Activated T-cell treated with anti-CD3 and anti-CD28 coated beads, Interleukin-2, amount 50 U/mL, for 72 hours (primary cell): ENCODE results near the gene ATXN1. TPM values are rescaled to one million over a fixed set of nuclear protein-coding genes. Genes with fewer than 3 reads are reported as not detected.

Source experiments
- ATAC-seq, 2 donors: fragments of 150-1000 bp; cut with Tn5 transposase; replicated peaks in 1 of 2; 2 replicates each; pipeline ENCODE4 v1.10.0; 2021; ENCODE audit warnings: moderate library complexity in 2 of 2, mild to moderate bottlenecking in 1 of 2
- DNase-seq, 2 donors: peaks; one replicate each; pipeline ENCODE4 v3.0.0; 2021 to 2022; ENCODE audit warnings: mixed read lengths in 1 of 2
- H3K27ac Mint-ChIP-seq: one replicate; pipeline ENCODE4 v1.8.0; 2022; ENCODE audit warnings: mild to moderate bottlenecking, moderate library complexity, mixed read lengths
- H3K27me3 Mint-ChIP-seq: one replicate; pipeline ENCODE4 v1.8.0; 2022; ENCODE audit warnings: low read depth, mixed read lengths
- H3K36me3 Mint-ChIP-seq, 2 donors: one replicate each; pipeline ENCODE4 v1.8.0; 2022; ENCODE audit warnings: mixed read lengths in 2 of 2, mild to moderate bottlenecking in 1 of 2; ENCODE audit not compliant: insufficient read depth in 2 of 2
- H3K4me1 Mint-ChIP-seq: one replicate; pipeline ENCODE4 v1.8.0; 2022; ENCODE audit warnings: low read depth, mixed read lengths
- H3K4me3 Mint-ChIP-seq, 2 donors: one replicate each; pipeline ENCODE4 v1.8.0; 2022; ENCODE audit warnings: mild to moderate bottlenecking in 2 of 2, mixed read lengths in 2 of 2, moderate library complexity in 2 of 2
- H3K9me3 Mint-ChIP-seq, 2 donors: one replicate each; pipeline ENCODE4 v1.8.0; 2022; ENCODE audit warnings: mixed read lengths in 2 of 2
- total RNA-seq, 2 donors: library from RNA; stranded (reverse); gene quantifications; one replicate each; pipeline ENCODE4 v1.2.3, GENCODE V29; 2022

ATXN1 gene
- total RNA-seq, 2 donors from 2014 or later: 46.5 to 65.1 TPM

DNA sequence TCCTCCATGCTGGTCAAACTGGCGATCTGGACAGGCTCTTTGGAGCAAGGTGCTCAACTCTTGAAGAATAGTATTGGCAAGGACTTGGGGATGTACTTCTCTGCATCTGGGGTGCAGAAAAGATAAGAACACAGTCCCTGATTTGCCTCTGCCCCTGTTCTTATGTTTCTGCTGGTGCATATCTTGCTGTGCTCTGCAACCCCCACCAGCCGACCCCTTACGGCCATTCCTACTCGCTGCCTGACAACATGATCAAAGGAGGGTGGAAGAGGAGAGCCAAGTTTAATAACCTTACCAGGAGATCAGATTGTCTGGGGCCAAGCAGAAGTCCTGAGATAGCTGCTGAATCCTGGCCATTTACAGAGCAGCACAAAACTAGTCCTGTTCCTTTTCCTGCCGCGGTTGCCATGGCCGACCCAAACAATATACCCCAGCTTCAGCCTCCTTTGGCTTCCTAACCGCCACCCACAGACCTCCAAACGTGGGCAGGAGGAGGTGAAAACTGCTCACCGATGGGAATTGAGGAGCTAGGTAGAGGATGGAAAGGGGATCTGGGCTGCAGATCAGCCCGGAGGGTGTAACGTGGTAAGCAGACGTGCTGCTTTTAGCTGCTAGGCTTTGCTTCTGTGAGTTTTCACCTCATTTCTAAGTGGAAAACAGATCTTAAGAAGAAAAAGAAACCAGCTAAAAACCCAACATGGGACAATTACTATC is 60.9 kb downstream of the ATXN1 start:
- ATAC-seq: peak; percentile 9 to 13
- peak overlapping the region; percentile 84 to 96 for H3K4me3 Mint-ChIP-seq
- H3K9me3 Mint-ChIP-seq: no peaks in the 10 kb centered on the region

DNA sequence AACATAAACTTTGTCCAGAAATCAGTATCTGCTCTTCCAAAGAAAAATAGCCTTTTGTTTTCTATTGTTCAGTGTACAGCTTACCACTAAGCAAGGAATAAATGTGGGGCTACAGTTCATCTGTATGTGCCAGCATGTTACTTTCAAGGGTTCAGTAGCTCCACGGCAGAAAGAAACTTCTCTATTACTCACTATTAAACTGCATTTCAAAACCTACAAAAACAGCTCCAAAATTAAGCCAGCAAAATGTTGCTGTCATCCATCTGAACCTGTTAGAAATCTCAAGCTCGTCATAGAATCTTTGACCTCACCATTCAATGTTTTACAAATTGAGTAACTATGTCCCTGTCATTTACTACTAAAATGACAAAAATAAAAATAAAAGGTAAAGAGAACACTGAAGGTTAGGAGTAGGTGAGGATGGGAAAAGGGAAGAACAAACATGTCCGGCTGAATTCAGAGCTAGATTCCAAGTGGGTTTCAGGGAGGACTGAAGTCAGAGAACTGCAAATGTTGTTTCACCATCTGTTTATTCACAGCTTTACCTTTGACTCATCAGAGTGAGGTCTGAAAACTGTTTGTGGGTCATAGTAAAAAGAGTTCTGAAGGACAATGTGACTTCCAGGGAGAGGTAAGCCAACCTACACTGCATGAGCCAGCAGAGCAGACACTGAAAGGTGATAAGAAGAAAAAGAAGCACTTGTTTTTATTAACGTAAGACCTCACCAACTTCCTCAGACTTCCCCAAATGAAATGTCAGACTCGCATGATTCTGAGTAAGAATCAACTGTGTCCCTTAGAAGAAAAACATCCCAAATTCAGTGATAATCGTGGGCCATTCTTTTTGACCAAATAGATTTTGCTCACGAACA is 62.0 kb downstream of the ATXN1 start:
- DNase-seq: peak in 1 of 2 donors; percentile 47
- Mint-ChIP-seq H3K4me1 (peaks cover 82% of the 10 kb centered on the region), H3K27me3 (no peaks in the 10 kb centered on the region), H3K9me3 (peaks cover 0 to 1% of the 10 kb centered on the region in 2 donors), H3K27ac (peak overlapping the region; percentile 97), H3K4me3 (peak overlapping the region; percentile 84 to 96), H3K36me3 (peaks cover 9 to 17% of the 10 kb centered on the region in 2 donors)
- peak; percentile 70 to 75 for ATAC-seq

More for the DNA sequence above, 60.9 kb downstream of the ATXN1 start:
- peaks cover 82% of the 10 kb centered on the region for H3K4me1 Mint-ChIP-seq
- H3K36me3 Mint-ChIP-seq: peaks cover 5 to 11% of the 10 kb centered on the region in 2 donors
- peak overlapping the region; percentile 97 for H3K27ac Mint-ChIP-seq
- DNase-seq: peak; percentile 47 to 56
- H3K27me3 Mint-ChIP-seq: no peaks in the 10 kb centered on the region

DNA sequence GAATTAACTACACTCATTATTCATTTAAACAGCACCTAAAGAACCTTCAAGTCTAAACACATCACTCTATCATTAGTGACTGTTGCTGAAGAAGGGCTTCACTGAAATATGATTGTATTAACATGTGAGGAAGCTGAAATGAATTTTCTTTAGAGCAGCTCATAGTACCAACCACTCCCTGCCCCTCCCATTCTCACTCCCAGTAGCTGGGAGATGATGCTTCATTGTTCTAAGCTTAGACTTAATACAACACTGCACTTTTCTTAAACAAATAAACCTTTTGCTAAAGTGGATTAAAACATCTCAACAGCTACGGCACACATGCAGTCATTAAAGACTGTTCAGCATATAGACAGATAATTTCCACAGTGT is 63.1 kb downstream of the ATXN1 start:
- no peak for ATAC-seq
- Mint-ChIP-seq H3K27ac (peak overlapping the region; percentile 97), H3K27me3 (no peaks in the 10 kb centered on the region), H3K4me3 (peak overlapping the region; percentile 84 to 96), H3K4me1 (peaks cover 84% of the 10 kb centered on the region), H3K9me3 (peaks cover 0 to 1% of the 10 kb centered on the region in 2 donors), H3K36me3 (peaks cover 9 to 17% of the 10 kb centered on the region in 2 donors)
- no peak for DNase-seq

GRCh38 chr6:16697437-16698161 is 63.7 kb downstream of the ATXN1 start:
- H3K4me1 Mint-ChIP-seq: peaks cover 90% of the 10 kb centered on the region
- no peak for DNase-seq
- H3K36me3 Mint-ChIP-seq: peaks cover 9 to 16% of the 10 kb centered on the region in 2 donors
- peaks cover 0 to 1% of the 10 kb centered on the region in 2 donors for H3K9me3 Mint-ChIP-seq
- no peak for ATAC-seq
- H3K4me3 Mint-ChIP-seq: peak overlapping the region; percentile 84 to 96
- no peaks in the 10 kb centered on the region for H3K27me3 Mint-ChIP-seq
- peak overlapping the region; percentile 97 for H3K27ac Mint-ChIP-seq

DNA sequence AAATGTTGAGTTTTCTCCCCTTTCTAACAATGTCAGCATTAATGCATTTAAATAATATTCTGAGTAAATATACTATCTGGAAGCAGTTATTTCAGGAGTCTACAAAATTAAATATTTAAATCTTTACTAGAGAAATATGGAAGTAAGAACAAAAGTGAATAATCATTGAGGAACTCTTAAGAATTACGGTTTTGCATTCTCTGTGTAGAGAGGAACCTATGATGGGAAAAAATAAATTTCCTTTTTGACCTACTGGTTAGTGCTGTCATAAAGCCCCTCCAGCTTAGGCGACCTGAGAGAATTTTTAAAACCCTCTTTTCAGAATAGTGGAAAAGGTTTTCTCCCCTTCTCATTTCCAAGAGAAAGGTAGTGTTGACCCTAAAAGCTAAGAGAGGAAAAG is 64.8 kb downstream of the ATXN1 start:
- Mint-ChIP-seq H3K36me3 (peaks cover 8 to 11% of the 10 kb centered on the region in 2 donors), H3K4me3 (peak overlapping the region in 1 of 2 donors; percentile 96), H3K27ac (peak overlapping the region; percentile 97), H3K4me1 (peaks cover 98% of the 10 kb centered on the region), H3K9me3 (peaks cover 0 to 1% of the 10 kb centered on the region in 2 donors), H3K27me3 (no peaks in the 10 kb centered on the region)
- ATAC-seq (no peak), DNase-seq (no peak)

GRCh38 chr6:16694781-16695578 is 66.3 kb downstream of the ATXN1 start:
- peaks cover 0 to 1% of the 10 kb centered on the region in 2 donors for H3K9me3 Mint-ChIP-seq
- H3K36me3 Mint-ChIP-seq: peaks cover 7 to 10% of the 10 kb centered on the region in 2 donors
- H3K4me3 Mint-ChIP-seq: peak overlapping the region; percentile 52 to 74
- H3K4me1 Mint-ChIP-seq: peaks cover 98% of the 10 kb centered on the region
- no peaks in the 10 kb centered on the region for H3K27me3 Mint-ChIP-seq
- ATAC-seq (peak; percentile 67), DNase-seq (peak; percentile 61 to 66)
- H3K27ac Mint-ChIP-seq: peak overlapping the region; percentile 77

DNA sequence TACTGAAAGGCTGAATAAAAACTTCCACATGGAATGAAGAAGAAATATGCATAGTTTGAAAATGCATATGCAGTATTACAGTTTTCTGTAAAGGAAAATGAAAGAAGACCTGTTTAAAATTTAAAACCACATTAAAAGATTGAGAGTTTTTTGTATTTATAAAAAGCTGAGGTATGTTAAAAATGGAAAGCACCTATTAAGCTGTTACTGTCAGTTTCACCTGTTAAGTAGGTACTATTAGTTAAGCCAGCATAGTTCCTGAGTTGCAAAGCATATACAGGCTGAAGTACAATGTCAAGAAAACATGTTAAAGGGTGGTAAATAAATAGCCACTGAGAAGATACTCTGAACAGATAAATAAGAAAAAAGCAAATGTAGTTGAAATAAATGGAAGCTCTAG is 69.9 kb downstream of the ATXN1 start:
- Mint-ChIP-seq H3K27me3 (no peaks in the 10 kb centered on the region), H3K9me3 (peaks cover 0 to 1% of the 10 kb centered on the region in 2 donors), H3K4me3 (peak overlapping the region; percentile 49 to 78), H3K27ac (peak overlapping the region; percentile 97), H3K4me1 (peaks cover 100% of the 10 kb centered on the region), H3K36me3 (peaks cover 4 to 6% of the 10 kb centered on the region in 2 donors)
- ATAC-seq (no peak), DNase-seq (no peak)

- Mint-ChIP-seq H3K4me1 (peaks cover 100% of the 10 kb centered on the region), H3K4me3 (peak overlapping the region; percentile 49 to 78), H3K36me3 (peaks cover 4 to 6% of the 10 kb centered on the region in 2 donors), H3K27ac (peak overlapping the region; percentile 97), H3K9me3 (peaks cover 0 to 1% of the 10 kb centered on the region in 2 donors), H3K27me3 (no peaks in the 10 kb centered on the region)
- ATAC-seq (peak; percentile 79 to 82), DNase-seq (peak; percentile 68 to 71)
These were observed 70.6 kb downstream of the ATXN1 start for GRCh38 chr6:16690608-16691142.

DNA sequence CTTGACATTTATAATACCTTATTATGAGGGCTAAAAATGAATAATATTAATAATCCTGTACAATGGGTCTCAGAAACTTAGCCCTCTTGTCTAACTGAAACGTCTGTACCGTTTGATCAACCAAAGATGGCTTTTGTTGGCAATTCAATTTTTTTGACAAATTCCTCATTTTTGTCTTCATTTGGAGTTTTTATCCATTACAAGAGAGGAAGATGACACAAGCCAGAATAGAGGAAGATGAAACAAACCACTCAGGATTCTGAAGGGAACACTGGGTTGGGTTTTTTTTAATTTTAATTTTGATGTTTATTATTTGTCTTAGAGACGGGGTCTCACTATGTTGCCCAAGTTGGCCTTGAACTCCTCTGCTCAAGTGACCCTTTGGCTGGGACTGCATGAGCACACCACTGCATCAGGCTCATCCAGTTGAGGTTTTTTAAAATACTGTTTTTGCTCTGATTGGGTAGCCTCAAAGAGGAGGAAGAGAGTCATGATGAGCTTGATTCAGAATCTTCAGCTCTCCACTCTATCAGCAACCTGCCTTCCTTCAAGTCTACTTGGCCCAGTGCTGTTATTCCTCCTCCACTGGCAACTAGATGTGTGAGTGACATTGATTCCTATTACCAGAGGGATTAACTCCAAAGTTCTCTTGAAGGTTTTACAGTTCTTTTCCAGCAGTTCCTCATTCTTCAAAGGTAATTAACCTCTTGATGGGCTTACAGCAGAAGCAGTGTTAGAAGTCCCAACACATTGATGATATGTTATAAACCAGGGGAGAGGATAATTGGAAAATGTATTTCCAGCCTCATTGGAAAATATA is 71.3 kb downstream of the ATXN1 start:
- Mint-ChIP-seq H3K4me1 (peaks cover 100% of the 10 kb centered on the region), H3K36me3 (peaks cover 4 to 6% of the 10 kb centered on the region in 2 donors), H3K27me3 (no peaks in the 10 kb centered on the region), H3K4me3 (peak overlapping the region; percentile 49 to 78), H3K9me3 (peaks cover 0 to 1% of the 10 kb centered on the region in 2 donors), H3K27ac (peak overlapping the region; percentile 97)
- ATAC-seq: peak; percentile 25 to 36
- no peak for DNase-seq

DNA sequence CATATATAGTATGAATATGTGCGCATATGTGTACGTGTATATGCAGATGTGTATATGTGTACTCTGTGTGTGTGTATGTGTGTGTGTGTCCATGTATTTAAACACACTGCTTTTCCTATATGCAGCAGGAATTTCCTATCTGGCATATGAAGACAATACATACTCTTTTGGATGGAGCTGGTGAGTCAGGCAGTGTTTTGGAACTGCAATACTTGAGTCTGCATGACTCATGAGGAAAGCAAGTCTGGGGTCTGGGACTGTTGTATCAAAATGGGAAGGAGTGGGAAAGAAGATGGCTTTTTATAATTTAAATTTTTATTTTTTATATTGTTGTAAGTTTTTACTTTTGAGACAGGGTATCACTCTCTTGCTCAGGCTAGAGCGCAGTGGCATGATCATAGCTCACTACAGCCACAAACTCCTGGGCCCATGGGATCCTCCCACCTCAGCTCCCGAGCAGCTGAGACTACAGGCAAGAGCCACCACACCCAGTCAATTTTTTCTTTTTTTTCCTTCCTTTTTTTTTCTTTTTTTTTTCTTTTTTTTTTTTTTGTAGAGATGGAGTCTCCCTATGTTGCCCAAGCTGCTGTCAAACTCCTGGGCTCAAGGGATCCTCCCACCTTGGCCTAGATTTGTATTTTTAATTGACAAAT is 72.2 kb downstream of the ATXN1 start:
- H3K27me3 Mint-ChIP-seq: no peaks in the 10 kb centered on the region
- peaks cover 100% of the 10 kb centered on the region for H3K4me1 Mint-ChIP-seq
- ATAC-seq (no peak), DNase-seq (no peak)
- peak overlapping the region in 1 of 2 donors; percentile 33 for H3K4me3 Mint-ChIP-seq
- no peak overlapping the region for H3K27ac Mint-ChIP-seq
- no peaks in the 10 kb centered on the region for H3K9me3 Mint-ChIP-seq
- no peaks in the 10 kb centered on the region for H3K36me3 Mint-ChIP-seq

- ATAC-seq (no peak), DNase-seq (no peak)
- Mint-ChIP-seq H3K27me3 (no peaks in the 10 kb centered on the region), H3K4me1 (peaks cover 100% of the 10 kb centered on the region), H3K36me3 (peaks cover 3 to 4% of the 10 kb centered on the region in 2 donors), H3K9me3 (no peaks in the 10 kb centered on the region), H3K27ac (no peak overlapping the region), H3K4me3 (no peak overlapping the region)
These were observed 72.8 kb downstream of the ATXN1 start for GRCh38 chr6:16688436-16688835.
